NCI-H82 (cell line): ENCODE results near the gene HAUS7.
"Not testable (repeated sequence)": the region's sequence is repeated elsewhere in the genome, so short reads cannot be mapped to it uniquely, and the experiment has no call there.

ENCODE experiments used
- DNase-seq: peaks from one replicate; lab custom pipeline; 2025; lab: John Stamatoyannopoulos, UW

Gene HAUS7

GRCh38 chrX:153408871-153409351, 61.5 kb downstream of the HAUS7 start:
- no peak for DNase-seq

- no peak for DNase-seq
These were observed 62.1 kb downstream of the HAUS7 start for GRCh38 chrX:153408221-153408721.

- no peak for DNase-seq
These were observed 62.6 kb downstream of the HAUS7 start for GRCh38 chrX:153407736-153408135.

GRCh38 chrX:153406903-153407302, 63.5 kb downstream of the HAUS7 start:
- DNase-seq = no peak

GRCh38 chrX:153406011-153406410, 64.4 kb downstream of the HAUS7 start:
- DNase-seq = no peak

GRCh38 chrX:153405426-153405825, 65.0 kb downstream of the HAUS7 start:
- DNase-seq = no peak

GRCh38 chrX:153404333-153404732, 66.0 kb downstream of the HAUS7 start:
- not testable (repeated sequence) for DNase-seq

GRCh38 chrX:153401133-153401764, 69.1 kb downstream of the HAUS7 start, which contains the start of gene PNMA6E:
Gene PNMA6E, minus strand, starts transcription at chrX:153401350. Its CDS starts 2,501 bp downstream, at chrX:153398849.
- no peak for DNase-seq

GRCh38 chrX:153400146-153401132, 69.9 kb downstream of the HAUS7 start:
- peak; percentile 72 for DNase-seq

- DNase-seq = no peak
These were observed 72.0 kb downstream of the HAUS7 start for GRCh38 chrX:153398275-153398960.
